HepG2 (cell line): ENCODE results near the gene PGA4. TPM values are rescaled to one million over a fixed set of nuclear protein-coding genes. Genes with fewer than 3 reads are reported as not detected.

Experiments used
- ATAC-seq: fragments of 200-7000 bp; cut with Tn5 transposase; 3 replicates; pipeline ENCODE4 v1.9.1; 2020; ENCODE audit warnings: mild to moderate bottlenecking, moderate library complexity
- BruUV-seq: library from RNA; stranded (reverse); fragments of 400-500 nt; replicated peaks from 2 replicates; lab custom pipeline; 2021; lab: Mats Ljungman, UMichigan
- CTCF ChIA-PET: fragments of 300-600 bp; formaldehyde crosslinking; extraction: SDS; loops from one replicate; lab custom pipeline; 2021; ENCODE audit warnings: low total read pairs, inconsistent platforms, low intra/inter-chr PET ratio; lab: Yijun Ruan, JAX
- POLR2A ChIA-PET: fragments of 350-600 bp; sonication (Branson Sonifier 250); formaldehyde crosslinking; loops from one replicate; lab custom pipeline; 2020; ENCODE audit warnings: antibody characterized with exemption, inconsistent platforms; lab: Yijun Ruan, JAX
- DNase-seq: peaks from one replicate; pipeline ENCODE4 v3.0.0-alpha.2; 2015; ENCODE audit warnings: low spot score
- FAIRE-seq: peaks from 3 replicates; lab custom pipeline; 2011; peaks lifted over from hg19 to GRCh38; lab: Jason Lieb, UNC
- H2AFZ ChIP-seq: one replicate; pipeline ENCODE4 v1.6.1; 2011; ENCODE audit warnings: low read length, inconsistent platforms
- H3K27ac ChIP-seq: fragments of 300-600 bp; 3 replicates; pipeline ENCODE4 v1.8.0; 2011; ENCODE audit warnings: mixed run types, mild to moderate bottlenecking, mixed read lengths, low read length, inconsistent platforms; ENCODE audit not compliant: insufficient read depth; ENCODE audit errors: extremely low read length
- H3K27me3 ChIP-seq, 2 experiments: fragments of 200-600 bp in 1 of 2; 2 replicates in 1 of 2; 3 replicates in 1 of 2; pipeline versions ENCODE4 v1.6.0 to v1.8.0; 2011; ENCODE audit warnings: low read length in 2 of 2, mild to moderate bottlenecking in 2 of 2, moderate library complexity in 2 of 2, inconsistent platforms in 1 of 2; ENCODE audit not compliant: insufficient read depth in 2 of 2, control insufficient read depth in 1 of 2
- H3K36me3 ChIP-seq, 2 experiments: fragments of 200-600 bp in 1 of 2; replicated peaks in 1 of 2; 2 replicates in 1 of 2; 3 replicates in 1 of 2; pipeline versions ENCODE4 v1.5.1 to v1.8.0; 2011; ENCODE audit warnings: low read length in 2 of 2, inconsistent platforms in 1 of 2; ENCODE audit not compliant: insufficient read depth in 2 of 2, control insufficient read depth in 1 of 2
- H3K4me1 ChIP-seq: 2 replicates; pipeline ENCODE4 v1.5.1; 2012; ENCODE audit warnings: low read length, inconsistent platforms; ENCODE audit not compliant: insufficient read depth
- H3K4me2 ChIP-seq: 2 replicates; pipeline ENCODE4 v1.6.0; 2011; ENCODE audit warnings: low read depth, low read length, inconsistent platforms
- H3K4me3 ChIP-seq, 3 experiments: fragments of 200-600 bp in 1 of 3; sonication (generic), shearing (Covaris generic) in 1 of 3; replicated peaks in 1 of 3; 2 replicates each; pipeline ENCODE4 v1.5.1; 2011 to 2016; ENCODE audit warnings: low read length in 3 of 3, inconsistent platforms in 2 of 3, low read depth in 2 of 3, mild to moderate bottlenecking in 2 of 3, control low read depth in 1 of 3, mixed read lengths in 1 of 3; ENCODE audit not compliant: insufficient read depth in 1 of 3
- H3K79me2 ChIP-seq: one replicate; pipeline ENCODE4 v1.6.1; 2011; ENCODE audit warnings: low read length, inconsistent platforms; ENCODE audit not compliant: insufficient read depth
- H3K9ac ChIP-seq: 2 replicates; pipeline ENCODE4 v1.6.0; 2011; ENCODE audit warnings: mild to moderate bottlenecking, low read depth, low read length, inconsistent platforms; ENCODE audit not compliant: insufficient read depth
- H3K9me3 ChIP-seq: 2 replicates; pipeline ENCODE4 v1.5.1; 2012; ENCODE audit warnings: mild to moderate bottlenecking, low read length
- H4K20me1 ChIP-seq: 2 replicates; pipeline ENCODE4 v1.6.0; 2011; ENCODE audit warnings: inconsistent platforms, mild to moderate bottlenecking, low read length, moderate library complexity; ENCODE audit not compliant: insufficient read depth
- ATF7 ChIP-seq, 2 experiments: fragments of 450-650 bp in 1 of 2; sonication (generic) in 1 of 2; formaldehyde crosslinking in 1 of 2; IDR thresholded peaks; 2 replicates each; pipeline versions ENCODE4 v1.4.0 to v1.6.1; 2016 to 2020; ENCODE audit warnings: antibody characterized with exemption in 1 of 2, mild to moderate bottlenecking in 1 of 2, missing genetic modification reagents in 1 of 2
- SYNCRIP ChIP-seq: fragments of 200-400 bp; formaldehyde crosslinking; IDR thresholded peaks from 2 replicates; pipeline ENCODE4 v1.6.1; 2018; ENCODE audit warnings: mild to moderate bottlenecking, low read depth, low read length; ENCODE audit not compliant: insufficient read depth
- ZNF142 ChIP-seq: sonication (generic); formaldehyde crosslinking; IDR thresholded peaks from 2 replicates; pipeline ENCODE4 v1.4.0; 2020; ENCODE audit warnings: missing genetic modification reagents
- ZNF20 ChIP-seq: sonication (generic); formaldehyde crosslinking; IDR thresholded peaks from 2 replicates; pipeline ENCODE4 v1.4.0; 2020; ENCODE audit warnings: mild to moderate bottlenecking, moderate library complexity, missing genetic modification reagents
- WGBS: methylation state at CpG from one replicate; pipeline ENCODE4 v1.1.6; 2017; ENCODE audit warnings: low lambda C conversion rate; 5-methylcytosine and 5-hydroxymethylcytosine counted together
- in situ Hi-C: cut with HindIII; loops from 2 replicates; pipeline ENCODE4 v1.10.0; 2017; ENCODE audit warnings: low pct_unique_long_range_greater_than_20kb; ENCODE audit not compliant: extremely low pct_ligation_motif_present
- intact Hi-C: fragments of 100-400 bp; cut with micrococcal nuclease; formaldehyde crosslinking; loops from one replicate; pipeline ENCODE4 v1.10.0; 2022; ENCODE audit not compliant: unreplicated experiment
- polyA plus RNA-seq, 8 experiments: library from polyadenylated mRNA; depleted of rRNA in 3 of 8; stranded (reverse) in 7 of 8; unstranded in 1 of 8; fragments of >200 nt; fragmentation: Illumina TruSeq in 4 of 8; extraction: Trizol in 4 of 8; gene quantifications; 2 replicates each; pipeline versions ENCODE4 v1.2.1 to v1.2.3, GENCODE V29; 2011 to 2016; ENCODE audit warnings: low read depth in 4 of 8, missing spikeins in 1 of 8, mixed read lengths in 1 of 8; ENCODE audit not compliant: insufficient read depth in 1 of 8
- total RNA-seq, 5 experiments: library from RNA; depleted of rRNA; stranded (reverse); fragments of >200 nt; fragmentation: Illumina TruSeq; extraction: Trizol; gene quantifications; 2 replicates each; pipeline ENCODE4 v1.2.3, GENCODE V29; 2016; ENCODE audit warnings: low read depth in 1 of 5

The PGA4 gene
- total and polyA plus RNA-seq, 2 of the 13 experiments (the other 11 are each of a cell fraction or from before 2014, with no cell fraction given): not detected

DNA sequence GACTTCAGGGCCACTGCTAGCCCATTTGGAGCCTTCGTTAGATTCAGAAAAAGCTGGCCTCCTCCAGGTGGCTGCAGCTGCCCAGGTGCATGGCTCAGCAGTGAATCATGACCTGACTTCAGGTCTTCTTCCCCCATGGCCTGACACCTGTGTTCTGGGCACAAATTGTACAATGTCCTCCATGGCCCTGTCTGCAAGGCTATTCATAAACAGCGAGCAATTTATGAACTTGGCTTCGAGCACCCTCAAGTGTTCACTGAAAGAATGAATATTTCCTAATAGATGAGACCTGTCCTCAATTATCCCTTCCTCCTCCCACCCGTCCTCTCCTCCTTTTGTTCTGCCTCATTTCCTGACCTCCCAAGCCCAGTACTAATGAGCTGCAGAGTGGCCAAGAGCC, 48.7 kb upstream of the PGA4 start (continued):
- TF ChIP-seq SYNCRIP (no peak), ZNF142 (CRISPR knock-in tag) (no peak)
- TF ChIP-seq, all 625 proteins: peak for 4

- no peak overlapping the region for H3K4me3 ChIP-seq
- H3K27me3 ChIP-seq: peaks cover 1 to 37% of the 10 kb centered on the region in 2 experiments; a peak in 2 of 5 replicates
- no peaks in the 10 kb centered on the region for H3K79me2 ChIP-seq
- H3K9ac ChIP-seq: no peak overlapping the region
- ChIA-PET POLR2A (no interaction called here), CTCF (interaction anchor here (1.6 to 2.5 kb wide), 2 partner anchors 46 to 204 kb away, joined by 11 to 49 read pairs; partner anchors contain the start of gene CD6)
- in situ Hi-C loops: no loop called here
- no peaks in the 10 kb centered on the region for H4K20me1 ChIP-seq
- no peak overlapping the region for H2AFZ ChIP-seq
- WGBS: 6% methylated on average over 6 of the region's 6 CpGs
- no peak overlapping the region for H3K4me2 ChIP-seq
- no peaks in the 10 kb centered on the region for H3K36me3 ChIP-seq
- intact Hi-C loops: no loop called here
- no peak for FAIRE-seq
- TF ChIP-seq ATF7 (IDR thresholded peaks at IDR 0.05): 0 out of 2 replicates have a peak, but pooled peaks have one; percentile 7
- no peak for TF ChIP-seq ATF7 (CRISPR knock-in tag; IDR thresholded peaks at IDR 0.05)
- no peak for TF ChIP-seq ZNF20 (CRISPR knock-in tag)
- no peak for DNase-seq
- H3K27ac ChIP-seq: no peak overlapping the region
- H3K9me3 ChIP-seq: no peaks in the 10 kb centered on the region
- no peaks in the 10 kb centered on the region for H3K4me1 ChIP-seq
- no peak for ATAC-seq
- BruUV-seq: no TSS peak
Observed at GRCh38 chr11:61174273-61174672, 47.9 kb upstream of the PGA4 start.
